H1 (cell line): Measurements from ENCODE around the gene FHAD1. TPM values are rescaled to one million over a fixed set of nuclear protein-coding genes. Genes with fewer than 3 reads are reported as not detected.
A peak's percentile ranks its signal among the peaks of the same experiment; 100 is the strongest.

Experiments used
- CTCF ChIA-PET: fragments of 300-600 bp; sonication (Branson Sonifier 250); formaldehyde crosslinking; loops from one replicate; lab custom pipeline; 2021; ENCODE audit not compliant: partially characterized antibody; lab: Charles Lee
- POLR2A ChIA-PET: fragments of 300-600 bp; sonication (Branson Sonifier 250); formaldehyde crosslinking; loops from one replicate; lab custom pipeline; 2021; ENCODE audit warnings: inconsistent platforms; ENCODE audit not compliant: partially characterized antibody; lab: Charles Lee
- DNase-seq, 2 experiments: peaks; one replicate each; pipeline versions ENCODE4 v3.0.0 to v3.0.0-alpha.2; 2010 to 2022; ENCODE audit warnings: low spot score in 2 of 2, low read depth in 1 of 2, mixed read lengths in 1 of 2
- FAIRE-seq: peaks from 2 replicates; lab custom pipeline; 2011; peaks lifted over from hg19 to GRCh38; lab: Jason Lieb, UNC
- H2AFZ ChIP-seq: 2 replicates; pipeline ENCODE4 v1.8.1; 2012; ENCODE audit warnings: low read length, inconsistent platforms
- H2AK5ac ChIP-seq: 2 replicates; pipeline ENCODE4 v1.6.1; 2013; ENCODE audit warnings: low read depth, low read length
- H2BK120ac ChIP-seq: replicated peaks from 2 replicates; pipeline ENCODE3; 2013; ENCODE audit warnings: low read depth, low read length, inconsistent platforms
- H2BK12ac ChIP-seq: 2 replicates; pipeline ENCODE4 v1.6.1; 2013; ENCODE audit warnings: low read depth, low read length
- H2BK15ac ChIP-seq: 2 replicates; pipeline ENCODE4 v1.6.1; 2013; ENCODE audit warnings: low read length
- H2BK20ac ChIP-seq: 2 replicates; pipeline ENCODE4 v1.6.1; 2013; ENCODE audit warnings: low read length
- H2BK5ac ChIP-seq: 2 replicates; pipeline ENCODE4 v1.6.1; 2013; ENCODE audit warnings: low read depth, low read length
- H3K14ac ChIP-seq: 2 replicates; pipeline ENCODE4 v1.6.1; 2013; ENCODE audit warnings: inconsistent platforms; ENCODE audit not compliant: insufficient read length
- H3K18ac ChIP-seq: 2 replicates; pipeline ENCODE4 v1.6.1; 2013; ENCODE audit warnings: low read length; ENCODE audit errors: extremely low read depth
- H3K23ac ChIP-seq: 2 replicates; pipeline ENCODE4 v1.6.1; 2013; ENCODE audit warnings: inconsistent platforms; ENCODE audit not compliant: insufficient read length
- H3K23me2 ChIP-seq: 2 replicates; pipeline ENCODE4 v1.6.1; 2013; ENCODE audit warnings: low read depth, low read length
- H3K27ac ChIP-seq: 2 replicates; pipeline ENCODE4 v1.6.1; 2011; ENCODE audit warnings: low read depth, low read length, inconsistent platforms
- H3K27me3 ChIP-seq, 4 experiments: replicated peaks in 1 of 4; 1 replicate in 1 of 4; 2 replicates in 3 of 4; pipeline versions ENCODE4 v1.6.1 to v1.8.1; 2011 to 2013; ENCODE audit warnings: low read length in 3 of 4, mild to moderate bottlenecking in 3 of 4, inconsistent platforms in 2 of 4, mixed read lengths in 2 of 4, moderate library complexity in 1 of 4; ENCODE audit not compliant: control insufficient read depth in 3 of 4, insufficient read depth in 3 of 4; ENCODE audit errors: extremely low read depth in 1 of 4
- H3K36me3 ChIP-seq, 4 experiments: 2 replicates each; pipeline versions ENCODE4 v1.6.1 to v1.8.1; 2011 to 2013; ENCODE audit warnings: mild to moderate bottlenecking in 4 of 4, low read length in 3 of 4, moderate library complexity in 2 of 4, control low read depth in 1 of 4, inconsistent platforms in 1 of 4; ENCODE audit not compliant: insufficient read depth in 4 of 4, control insufficient read depth in 2 of 4
- H3K4ac ChIP-seq: replicated peaks from 2 replicates; pipeline ENCODE3; 2013; ENCODE audit warnings: low read length, low read depth, mixed read lengths, inconsistent platforms; ENCODE audit not compliant: insufficient read length
- H3K4me1 ChIP-seq, 4 experiments: replicated peaks in 1 of 4; 1 replicate in 1 of 4; 2 replicates in 3 of 4; pipeline versions ENCODE4 v1.6.1 to v1.8.1; 2011 to 2013; ENCODE audit warnings: low read length in 3 of 4, inconsistent platforms in 2 of 4, mixed read lengths in 1 of 4; ENCODE audit not compliant: insufficient read depth in 4 of 4, control insufficient read depth in 3 of 4
- H3K4me2 ChIP-seq, 2 experiments: 2 replicates each; pipeline versions ENCODE4 v1.6.1 to v1.8.1; 2011 to 2013; ENCODE audit warnings: low read depth in 2 of 2, low read length in 2 of 2, control low read depth in 1 of 2, inconsistent platforms in 1 of 2, mild to moderate bottlenecking in 1 of 2; ENCODE audit not compliant: insufficient read depth in 1 of 2
- H3K4me3 ChIP-seq, 4 experiments: fragments of 200-600, 300-600 bp in 1 of 4; sonication (generic), shearing (Covaris generic), sonication (Bioruptor Twin) in 1 of 4; 2 replicates each; pipeline versions ENCODE4 v1.5.1 to v1.8.1; 2011 to 2016; ENCODE audit warnings: low read length in 4 of 4, low read depth in 3 of 4, control low read depth in 2 of 4, inconsistent platforms in 2 of 4, mild to moderate bottlenecking in 2 of 4, mixed read lengths in 1 of 4, moderate library complexity in 1 of 4; ENCODE audit not compliant: insufficient read depth in 2 of 4; ENCODE audit errors: extremely low read depth in 1 of 4
- H3K56ac ChIP-seq: replicated peaks from 2 replicates; pipeline ENCODE3; 2013; ENCODE audit warnings: low read depth, mild to moderate bottlenecking, mixed read lengths, low read length, inconsistent platforms; ENCODE audit not compliant: insufficient read length
- H3K79me1 ChIP-seq: 2 replicates; pipeline ENCODE4 v1.6.1; 2013; ENCODE audit warnings: low read depth, low read length, control low read depth
- H3K79me2 ChIP-seq, 2 experiments: 2 replicates each; pipeline versions ENCODE4 v1.6.1 to v1.8.1; 2012 to 2013; ENCODE audit warnings: low read length in 2 of 2, mild to moderate bottlenecking in 2 of 2, inconsistent platforms in 1 of 2; ENCODE audit not compliant: insufficient read depth in 2 of 2, control insufficient read depth in 1 of 2
- H3K9ac ChIP-seq, 4 experiments: replicated peaks in 1 of 4; 1 replicate in 1 of 4; 2 replicates in 3 of 4; pipeline versions ENCODE4 v1.6.1 to v1.8.1; 2011 to 2013; ENCODE audit warnings: low read depth in 3 of 4, low read length in 3 of 4, control low read depth in 2 of 4, mild to moderate bottlenecking in 2 of 4, moderate library complexity in 2 of 4, inconsistent platforms in 1 of 4; ENCODE audit errors: extremely low read depth in 1 of 4
- H3K9me3 ChIP-seq, 2 experiments: 2 replicates each; pipeline versions ENCODE4 v1.6.1 to v1.8.1; 2012 to 2013; ENCODE audit warnings: mild to moderate bottlenecking in 2 of 2, moderate library complexity in 2 of 2, control low read depth in 1 of 2, inconsistent platforms in 1 of 2, low read depth in 1 of 2, low read length in 1 of 2, mixed read lengths in 1 of 2; ENCODE audit not compliant: insufficient read depth in 2 of 2
- H4K20me1 ChIP-seq, 2 experiments: replicated peaks in 1 of 2; 2 replicates each; pipeline versions ENCODE3 to v1.8.1; 2011 to 2013; ENCODE audit warnings: inconsistent platforms in 2 of 2, low read length in 2 of 2, mild to moderate bottlenecking in 1 of 2; ENCODE audit not compliant: insufficient read depth in 2 of 2, control insufficient read depth in 1 of 2
- H4K5ac ChIP-seq: 2 replicates; pipeline ENCODE4 v1.6.1; 2013; ENCODE audit warnings: low read length, low read depth, mixed read lengths, inconsistent platforms; ENCODE audit not compliant: insufficient read length
- H4K8ac ChIP-seq: 2 replicates; pipeline ENCODE4 v1.8.0; 2013; ENCODE audit warnings: mild to moderate bottlenecking, moderate library complexity, low read length, inconsistent platforms; ENCODE audit not compliant: insufficient read depth; ENCODE audit errors: extremely low read depth
- H4K91ac ChIP-seq: replicated peaks from 2 replicates; pipeline ENCODE3; 2013; ENCODE audit warnings: low read length, mixed read lengths, inconsistent platforms; ENCODE audit not compliant: insufficient read length
- CEBPB ChIP-seq: IDR thresholded peaks from 2 replicates; pipeline ENCODE4 v1.6.1; 2012; ENCODE audit warnings: low read depth, low read length
- CTBP2 ChIP-seq: IDR thresholded peaks from 2 replicates; pipeline ENCODE4 v1.7.0; 2011; ENCODE audit warnings: borderline replicate concordance, mild to moderate bottlenecking, moderate library complexity, mixed read lengths, low read length; ENCODE audit not compliant: insufficient read depth, insufficient read length
- JUND ChIP-seq: IDR thresholded peaks from 2 replicates; pipeline ENCODE4 v1.6.1; 2011; ENCODE audit warnings: mild to moderate bottlenecking, improper control_type of control experiment, low read length
- KDM5A ChIP-seq: fragments of 200-600 bp; IDR thresholded peaks from 2 replicates; pipeline ENCODE4 v1.7.1; 2012; ENCODE audit warnings: mild to moderate bottlenecking, low read length, inconsistent platforms, mixed read lengths
- SP1 ChIP-seq: IDR thresholded peaks from 2 replicates; pipeline ENCODE4 v1.6.1; 2011; ENCODE audit warnings: low read depth, low read length
- SUZ12 ChIP-seq: fragments of 200-600 bp; sonication (generic); IDR thresholded peaks from 2 replicates; pipeline ENCODE4 v1.6.1; 2012; ENCODE audit warnings: mild to moderate bottlenecking, inconsistent platforms, low read length, moderate library complexity, mixed read lengths
- TAF1 ChIP-seq: IDR thresholded peaks from 2 replicates; pipeline ENCODE4 v1.6.1; 2011; ENCODE audit warnings: mild to moderate bottlenecking, low read depth, low read length
- TEAD4 ChIP-seq: IDR thresholded peaks from 2 replicates; pipeline ENCODE4 v1.6.1; 2012; ENCODE audit warnings: low read depth, low read length, inconsistent platforms, mixed read lengths
- WGBS, 2 experiments: shearing (Covaris generic) in 1 of 2; methylation state at CpG; one replicate each; pipeline versions ENCODE4 v1.1.6 to v1.1.7; 2013 to 2015; ENCODE audit warnings: low lambda C conversion rate in 2 of 2, mixed read lengths in 2 of 2, inconsistent platforms in 1 of 2, low coverage in 1 of 2, missing lambda C conversion rate in 1 of 2; ENCODE audit not compliant: insufficient replicate concordance in 2 of 2, insufficient coverage in 1 of 2, insufficient read length in 1 of 2; ENCODE audit errors: extremely low coverage in 1 of 2, missing lambda C conversion rate in 1 of 2; 5-methylcytosine and 5-hydroxymethylcytosine counted together
- polyA plus RNA-seq, 7 experiments: library from polyadenylated mRNA; depleted of rRNA in 3 of 7; stranded (reverse) in 5 of 7; unstranded in 2 of 7; fragments of >200 nt in 5 of 7; fragments of 200-250 nt in 2 of 7; gene quantifications; 1 replicate in 5 of 7; 2 replicates in 1 of 7; 4 replicates in 1 of 7; pipeline versions ENCODE4 v1.2.1 to v1.2.3, GENCODE V29; 2011 to 2013; ENCODE audit warnings: missing spikeins in 2 of 7, mixed read lengths in 2 of 7
- total RNA-seq: library from RNA; stranded (reverse); fragmentation: NEBNext Ultra II Directional; extraction: Animal tissue kit (Norgen Biotek cat#: 25700); gene quantifications from 2 replicates; pipeline ENCODE4 v1.2.1, GENCODE V29; 2021
- TF ChIP-seq, protein P1 (sequence below), 3 experiments: IDR thresholded peaks; 1 replicate in 2 of 3; 2 replicates in 1 of 3; pipeline versions ENCODE4 v1.5.1 to v1.6.1; 2011; ENCODE audit warnings: low read length in 3 of 3, mild to moderate bottlenecking in 3 of 3, inconsistent platforms in 2 of 3, low read depth in 1 of 3, moderate library complexity in 1 of 3; ENCODE audit not compliant: insufficient read depth in 1 of 3; ENCODE audit errors: control extremely low read depth in 1 of 3

FHAD1 gene
- total and polyA plus RNA-seq, 2 of the 8 experiments (the other 6 are each of a cell fraction or from before 2014, with no cell fraction given) = 0.39 to 0.69 TPM

GRCh38 chr1:15413563-15414444 is 166.8 kb downstream of the FHAD1 start:
- Histone ChIP-seq H3K14ac (no peak overlapping the region), H2BK15ac (no peak overlapping the region), H2BK120ac (no peak overlapping the region), H3K23ac (no peak overlapping the region), H2BK20ac (no peak overlapping the region), H3K79me1 (no peaks in the 10 kb centered on the region; the same call in 1 of the 2 replicates), H3K4ac (no peak overlapping the region), H3K27me3 (peaks cover 0 to 16% (median 14%) of the 10 kb centered on the region in 4 experiments; a peak in 6 of 7 replicates), H2AFZ (no peak overlapping the region), H3K4me1 (peaks cover 0 to 25% (median 4%) of the 10 kb centered on the region in 4 experiments; a peak in 6 of 7 replicates), H4K8ac (no peak overlapping the region), H3K4me2 (no peak overlapping the region), H4K20me1 (peaks cover 2 to 7% of the 10 kb centered on the region in 2 experiments), H3K79me2 (no peaks in the 10 kb centered on the region), H2AK5ac (0 out of 2 replicates have a peak overlapping the region, but pooled peaks have one; percentile 24), H3K27ac (no peak overlapping the region), H3K36me3 (no peaks in the 10 kb centered on the region), H2BK5ac (no peak overlapping the region), H3K18ac (no peak overlapping the region; the same call in 1 of the 2 replicates), H2BK12ac (no peak overlapping the region), H4K5ac (no peak overlapping the region), H3K4me3 (no peak overlapping the region), H3K23me2 (peaks cover 8% of the 10 kb centered on the region), H3K56ac (no peak overlapping the region), H3K9me3 (no peaks in the 10 kb centered on the region), H3K9ac (no peak overlapping the region), H4K91ac (no peak overlapping the region)
- CTCF ChIA-PET = interaction anchor here (0.6 to 2.2 kb wide), 9 partner anchors 9 to 1450 kb away, joined by 3 to 12 read pairs (median 4); no protein-coding TSS in a partner anchor
- DNase-seq (no peak), FAIRE-seq (no peak)
- 89% methylated on average over 20 of the region's 20 CpGs; no CpG with 5 or more reads in 1 of the 2 experiments for WGBS, 2 experiments
- POLR2A ChIA-PET = interaction anchor here (1.7 kb wide), 1 partner anchor 8 kb away, joined by 4 read pairs; no protein-coding TSS in a partner anchor
- TF ChIP-seq CTBP2 (no peak), SP1 (no peak), TAF1 (no peak), KDM5A (no peak), CEBPB (no peak), JUND (no peak), TEAD4 (no peak), SUZ12 (no peak)
- TF ChIP-seq, protein P1, sequence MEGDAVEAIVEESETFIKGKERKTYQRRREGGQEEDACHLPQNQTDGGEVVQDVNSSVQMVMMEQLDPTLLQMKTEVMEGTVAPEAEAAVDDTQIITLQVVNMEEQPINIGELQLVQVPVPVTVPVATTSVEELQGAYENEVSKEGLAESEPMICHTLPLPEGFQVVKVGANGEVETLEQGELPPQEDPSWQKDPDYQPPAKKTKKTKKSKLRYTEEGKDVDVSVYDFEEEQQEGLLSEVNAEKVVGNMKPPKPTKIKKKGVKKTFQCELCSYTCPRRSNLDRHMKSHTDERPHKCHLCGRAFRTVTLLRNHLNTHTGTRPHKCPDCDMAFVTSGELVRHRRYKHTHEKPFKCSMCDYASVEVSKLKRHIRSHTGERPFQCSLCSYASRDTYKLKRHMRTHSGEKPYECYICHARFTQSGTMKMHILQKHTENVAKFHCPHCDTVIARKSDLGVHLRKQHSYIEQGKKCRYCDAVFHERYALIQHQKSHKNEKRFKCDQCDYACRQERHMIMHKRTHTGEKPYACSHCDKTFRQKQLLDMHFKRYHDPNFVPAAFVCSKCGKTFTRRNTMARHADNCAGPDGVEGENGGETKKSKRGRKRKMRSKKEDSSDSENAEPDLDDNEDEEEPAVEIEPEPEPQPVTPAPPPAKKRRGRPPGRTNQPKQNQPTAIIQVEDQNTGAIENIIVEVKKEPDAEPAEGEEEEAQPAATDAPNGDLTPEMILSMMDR (IDR thresholded peaks at IDR 0.05; ENCODE audit: control extremely low read depth in 1 of 3, insufficient read depth in 1 of 3, low read depth in 1 of 3, low read length in 3 of 3) = no peak
